Tibial nerve (tissue), 4 donors: ENCODE results near the gene ZNF821. TPM values are rescaled to one million over a fixed set of nuclear protein-coding genes. Genes with fewer than 3 reads are reported as not detected.
A peak's percentile ranks its signal among the peaks of the same experiment; 100 is the strongest.
"Not testable (repeated sequence)": the region's sequence is repeated elsewhere in the genome, so short reads cannot be mapped to it uniquely, and the experiment has no call there.

Experiments used
- DNase-seq, 2 donors: peaks; one replicate each; pipeline ENCODE4 v3.0.0-alpha.2; 2019; ENCODE audit warnings: low spot score in 2 of 2
- H3K27ac ChIP-seq, 4 donors: fragments of 200-600 bp; sonication (generic) in 3 of 4; one replicate each; pipeline ENCODE4 v1.5.1; 2017 to 2019; ENCODE audit warnings: mild to moderate bottlenecking in 1 of 4
- H3K27me3 ChIP-seq, 2 donors: fragments of 200-600 bp; sonication (generic) in 1 of 2; one replicate each; pipeline versions ENCODE4 v1.5.1 to v1.6.0; 2017 to 2019
- H3K36me3 ChIP-seq, 3 donors: fragments of 200-600 bp; sonication (generic); one replicate each; pipeline ENCODE4 v1.5.1; 2018 to 2019
- H3K4me1 ChIP-seq, 4 donors: fragments of 200-600 bp; sonication (generic) in 3 of 4; one replicate each; pipeline ENCODE4 v1.5.1; 2017 to 2019
- H3K4me3 ChIP-seq, 4 donors: fragments of 200-600 bp; sonication (generic) in 3 of 4; one replicate each; pipeline ENCODE4 v1.5.1; 2017 to 2019; ENCODE audit warnings: mild to moderate bottlenecking in 1 of 4, moderate library complexity in 1 of 4
- H3K9me3 ChIP-seq, 4 donors: fragments of 200-600 bp; sonication (generic) in 3 of 4; one replicate each; pipeline ENCODE4 v1.5.1; 2017 to 2019
- CTCF ChIP-seq, 5 experiments: fragments of 200-600 bp in 3 of 5; fragments of 450-650 bp in 2 of 5; sonication (generic) in 3 of 5; IDR thresholded peaks; one replicate each; pipeline ENCODE4 v1.5.1; 2016 to 2019; ENCODE audit warnings: antibody characterized with exemption in 5 of 5, mild to moderate bottlenecking in 3 of 5, moderate library complexity in 2 of 5
- EP300 ChIP-seq, 2 donors: sonication (generic); formaldehyde crosslinking; IDR thresholded peaks; one replicate each; pipeline ENCODE4 v1.6.1; 2017; ENCODE audit warnings: antibody characterized with exemption in 2 of 2, mild to moderate bottlenecking in 1 of 2
- POLR2A ChIP-seq, 2 donors: fragments of 450-650 bp; IDR thresholded peaks; one replicate each; pipeline ENCODE4 v1.6.1; 2017; ENCODE audit warnings: antibody characterized with exemption in 2 of 2, mild to moderate bottlenecking in 2 of 2, moderate library complexity in 2 of 2
- WGBS, 2 donors: methylation state at CpG; one replicate each; pipeline ENCODE4 v1.1.5; 2018; 5-methylcytosine and 5-hydroxymethylcytosine counted together
- total RNA-seq, 4 donors: library from RNA; depleted of rRNA; stranded (reverse); fragments of >200 nt; gene quantifications; one replicate each; pipeline ENCODE4 v1.1.0, GENCODE V29; 2016

The ZNF821 gene
- total RNA-seq, 4 donors from 2014 or later = 3.5 to 18.9 (median 4.3) TPM

DNA sequence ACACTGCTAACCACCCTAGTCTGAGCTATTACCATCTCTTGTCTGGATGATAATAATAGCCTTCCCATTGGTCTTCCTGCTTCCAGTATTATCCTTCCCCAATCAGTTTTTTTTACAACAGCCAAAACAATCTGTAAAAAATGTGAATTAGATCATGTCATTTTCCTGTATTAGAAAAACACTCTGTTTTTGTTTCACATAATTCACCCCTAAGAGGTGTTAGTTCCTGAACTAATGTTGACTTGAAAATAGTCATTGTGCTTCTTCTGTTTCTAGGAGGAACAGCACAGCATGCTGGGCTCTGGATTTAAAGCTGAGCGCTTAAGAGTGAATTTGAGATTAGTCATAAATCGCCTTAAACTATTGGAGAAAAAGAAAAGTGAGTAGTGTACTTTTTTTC is 31.4 kb upstream of the ZNF821 start:
- TF ChIP-seq POLR2A (IDR thresholded peaks at IDR 0.05) (no peak), CTCF (IDR thresholded peaks at IDR 0.05) (no peak), EP300 (IDR thresholded peaks at IDR 0.05) (no peak)
- H3K27ac ChIP-seq = peak overlapping the region in 2 of 4 donors; percentile 7 to 59
- H3K4me3 ChIP-seq = no peak overlapping the region
- no peak for DNase-seq
- 95 to 97% methylated on average over 2 of the region's 2 CpGs for WGBS, 2 donors
- H3K27me3 ChIP-seq = no peaks in the 10 kb centered on the region
- peaks cover 0 to 69% (median 19%) of the 10 kb centered on the region in 4 donors for H3K4me1 ChIP-seq
- H3K9me3 ChIP-seq = peaks cover 0 to 4% (median 0%) of the 10 kb centered on the region in 4 donors
- peaks cover 3 to 49% (median 5%) of the 10 kb centered on the region in 3 donors for H3K36me3 ChIP-seq

GRCh38 chr16:71914802-71915201 is 30.8 kb upstream of the ZNF821 start:
- Histone ChIP-seq H3K36me3 (peaks cover 3 to 43% (median 5%) of the 10 kb centered on the region in 3 donors), H3K27me3 (no peaks in the 10 kb centered on the region), H3K4me1 (peaks cover 0 to 69% (median 19%) of the 10 kb centered on the region in 4 donors), H3K27ac (peak overlapping the region in 2 of 4 donors; percentile 7 to 59), H3K4me3 (no peak overlapping the region), H3K9me3 (peaks cover 0 to 4% (median 0%) of the 10 kb centered on the region in 4 donors)
- WGBS, 2 donors = 33 to 37% methylated on average over 2 of the region's 2 CpGs
- no peak for DNase-seq
- TF ChIP-seq EP300 (IDR thresholded peaks at IDR 0.05) (no peak), POLR2A (IDR thresholded peaks at IDR 0.05) (no peak), CTCF (IDR thresholded peaks at IDR 0.05) (no peak)

GRCh38 chr16:71912534-71913275 is 28.7 kb upstream of the ZNF821 start:
- H3K4me3 ChIP-seq = no peak overlapping the region
- H3K36me3 ChIP-seq = peaks cover 0 to 22% (median 0%) of the 10 kb centered on the region in 3 donors
- DNase-seq = no peak
- H3K4me1 ChIP-seq = peaks cover 0 to 66% (median 19%) of the 10 kb centered on the region in 4 donors
- H3K27ac ChIP-seq = no peak overlapping the region
- WGBS, 2 donors = 86 to 88% methylated on average over 6 of the region's 6 CpGs
- TF ChIP-seq EP300 (IDR thresholded peaks at IDR 0.05) (no peak), POLR2A (IDR thresholded peaks at IDR 0.05) (no peak), CTCF (IDR thresholded peaks at IDR 0.05) (no peak)
- no peaks in the 10 kb centered on the region for H3K27me3 ChIP-seq
- no peaks in the 10 kb centered on the region for H3K9me3 ChIP-seq

DNA sequence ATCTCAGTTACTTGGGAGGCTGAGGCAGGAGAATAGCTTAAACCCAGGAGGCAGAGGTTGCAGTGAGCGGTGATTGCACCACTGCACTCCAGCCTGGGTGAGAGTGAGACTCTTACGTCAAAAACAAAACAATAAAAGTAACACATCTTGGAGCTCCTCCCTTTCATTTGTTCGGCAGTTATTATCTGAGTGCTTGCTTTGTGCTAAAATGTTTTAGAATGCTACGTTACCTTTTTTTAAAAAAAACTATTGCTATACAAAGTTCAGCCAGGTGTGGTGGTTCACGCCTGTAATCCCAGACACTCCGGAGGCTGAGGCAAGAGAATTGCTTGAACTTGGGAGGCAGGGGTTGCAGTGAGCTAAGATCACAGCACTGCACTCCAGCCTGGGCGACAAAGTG is 27.1 kb upstream of the ZNF821 start:
- no peak for DNase-seq
- TF ChIP-seq CTCF (IDR thresholded peaks at IDR 0.05) (no peak), EP300 (IDR thresholded peaks at IDR 0.05) (no peak), POLR2A (IDR thresholded peaks at IDR 0.05) (no peak)
- no peak overlapping the region for H3K27ac ChIP-seq
- 87 to 90% methylated on average over 7 of the region's 7 CpGs for WGBS, 2 donors
- no peak overlapping the region for H3K4me3 ChIP-seq
- H3K9me3 ChIP-seq = peaks cover 0 to 7% (median 0%) of the 10 kb centered on the region in 4 donors
- H3K27me3 ChIP-seq = no peaks in the 10 kb centered on the region
- peaks cover 0 to 53% (median 13%) of the 10 kb centered on the region in 4 donors for H3K4me1 ChIP-seq
- peaks cover 0 to 6% (median 0%) of the 10 kb centered on the region in 3 donors for H3K36me3 ChIP-seq

- 80 to 87% methylated on average over 6 of the region's 6 CpGs for WGBS, 2 donors
- DNase-seq, H3K36me3 ChIP-seq, H3K9me3 ChIP-seq, H3K4me3 ChIP-seq, H3K27me3 ChIP-seq, H3K27ac ChIP-seq: not testable (repeated sequence)
- H3K4me1 ChIP-seq = peaks cover 0 to 50% (median 9%) of the 10 kb centered on the region in 4 donors
Measured at GRCh38 chr16:71905765-71906164, 21.8 kb upstream of the ZNF821 start.
